CD14-positive monocyte (primary cell): ENCODE measurements around the gene PRELP. TPM values are rescaled to one million over a fixed set of nuclear protein-coding genes. Genes with fewer than 3 reads are reported as not detected.
A peak's percentile ranks its signal among the peaks of the same experiment; 100 is the strongest.
"Not testable (repeated sequence)": the region's sequence is repeated elsewhere in the genome, so short reads cannot be mapped to it uniquely, and the experiment has no call there.

Experiments used
- DNase-seq, 3 donors: peaks; one replicate each; pipeline ENCODE4 v3.0.0-alpha.2; 2011 to 2022
- H2AFZ ChIP-seq: 2 replicates; pipeline ENCODE4 v1.6.0; 2012; ENCODE audit warnings: mild to moderate bottlenecking, low read depth, low read length, inconsistent platforms; ENCODE audit not compliant: insufficient read depth, poor library complexity, severe bottlenecking
- H3K27ac ChIP-seq, 2 donors: 1 replicate in 1 of 2; 2 replicates in 1 of 2; pipeline ENCODE4 v1.5.1; 2012 to 2013; ENCODE audit warnings: low read length in 2 of 2, control low read depth in 1 of 2, inconsistent platforms in 1 of 2, low read depth in 1 of 2, mild to moderate bottlenecking in 1 of 2
- H3K27me3 ChIP-seq, 2 donors: one replicate each; pipeline versions ENCODE4 v1.6.0 to v1.6.1; 2011 to 2013; ENCODE audit warnings: low read length in 2 of 2; ENCODE audit not compliant: control insufficient read depth in 2 of 2, insufficient read depth in 2 of 2
- H3K36me3 ChIP-seq, 2 donors: replicated peaks in 1 of 2; 1 replicate in 1 of 2; 2 replicates in 1 of 2; pipeline versions ENCODE4 v1.5.1 to v1.6.1; 2012 to 2013; ENCODE audit warnings: low read length in 2 of 2, control low read depth in 1 of 2, inconsistent platforms in 1 of 2, mild to moderate bottlenecking in 1 of 2; ENCODE audit not compliant: insufficient read depth in 2 of 2, control insufficient read depth in 1 of 2
- H3K4me1 ChIP-seq, 2 donors: 1 replicate in 1 of 2; 2 replicates in 1 of 2; pipeline versions ENCODE4 v1.5.1 to v1.6.1; 2012 to 2013; ENCODE audit warnings: low read length in 2 of 2, control low read depth in 1 of 2, inconsistent platforms in 1 of 2, mild to moderate bottlenecking in 1 of 2, moderate library complexity in 1 of 2; ENCODE audit not compliant: insufficient read depth in 2 of 2, control insufficient read depth in 1 of 2
- H3K4me2 ChIP-seq: replicated peaks from 2 replicates; pipeline ENCODE3; 2012; ENCODE audit warnings: low read length, moderate library complexity, mild to moderate bottlenecking; ENCODE audit not compliant: poor library complexity, severe bottlenecking; ENCODE audit errors: extremely low read depth
- H3K4me3 ChIP-seq, 3 experiments: fragments of 200-600 bp in 1 of 3; sonication (generic) in 1 of 3; replicated peaks in 1 of 3; 1 replicate in 2 of 3; 2 replicates in 1 of 3; pipeline ENCODE4 v1.5.1; 2011 to 2013; ENCODE audit warnings: low read length in 3 of 3, mild to moderate bottlenecking in 3 of 3, control low read depth in 2 of 3, low read depth in 2 of 3, inconsistent platforms in 1 of 3, moderate library complexity in 1 of 3
- H3K79me2 ChIP-seq: 2 replicates; pipeline ENCODE4 v1.6.0; 2012; ENCODE audit warnings: mild to moderate bottlenecking, control low read depth, inconsistent platforms, low read length, moderate library complexity; ENCODE audit not compliant: insufficient read depth
- H3K9ac ChIP-seq: 2 replicates; pipeline ENCODE4 v1.6.0; 2017; ENCODE audit warnings: low read length, mild to moderate bottlenecking; ENCODE audit not compliant: insufficient read depth, poor library complexity, severe bottlenecking
- H3K9me3 ChIP-seq, 2 donors: replicated peaks in 1 of 2; 1 replicate in 1 of 2; 2 replicates in 1 of 2; pipeline versions ENCODE4 v1.5.1 to v1.6.1; 2012 to 2013; ENCODE audit warnings: low read length in 2 of 2, control low read depth in 1 of 2; ENCODE audit not compliant: control insufficient read depth in 1 of 2, insufficient read depth in 1 of 2
- H4K20me1 ChIP-seq: 2 replicates; pipeline ENCODE4 v1.6.0; 2012; ENCODE audit warnings: mild to moderate bottlenecking, low read length, control low read depth, moderate library complexity; ENCODE audit not compliant: insufficient read depth
- H3K27ac Mint-ChIP-seq, 7 donors: one replicate each; pipeline ENCODE4 v1.8.0; 2020; ENCODE audit warnings: mild to moderate bottlenecking in 7 of 7, mixed read lengths in 7 of 7, moderate library complexity in 6 of 7, inconsistent platforms in 2 of 7
- H3K27me3 Mint-ChIP-seq, 3 donors: one replicate each; pipeline ENCODE4 v1.8.0; 2021 to 2022; ENCODE audit warnings: low read depth in 3 of 3, mild to moderate bottlenecking in 3 of 3, mixed read lengths in 3 of 3, moderate library complexity in 3 of 3, inconsistent platforms in 1 of 3
- H3K36me3 Mint-ChIP-seq, 2 donors: one replicate each; pipeline ENCODE4 v1.8.0; 2020; ENCODE audit warnings: mixed read lengths in 2 of 2, inconsistent platforms in 1 of 2, mild to moderate bottlenecking in 1 of 2
- H3K4me1 Mint-ChIP-seq: one replicate; pipeline ENCODE4 v1.8.0; 2020; ENCODE audit warnings: mild to moderate bottlenecking, mixed read lengths
- H3K4me3 Mint-ChIP-seq, 2 donors: one replicate each; pipeline ENCODE4 v1.8.0; 2020; ENCODE audit warnings: mild to moderate bottlenecking in 2 of 2, mixed read lengths in 2 of 2, moderate library complexity in 1 of 2
- H3K9me3 Mint-ChIP-seq, 7 donors: one replicate each; pipeline ENCODE4 v1.8.0; 2020 to 2022; ENCODE audit warnings: mixed read lengths in 7 of 7, mild to moderate bottlenecking in 6 of 7, moderate library complexity in 6 of 7, inconsistent platforms in 2 of 7
- WGBS: methylation state at CpG from one replicate; pipeline ENCODE4 v1.1.5; 2013; ENCODE audit warnings: missing lambda C conversion rate; ENCODE audit not compliant: insufficient coverage; 5-methylcytosine and 5-hydroxymethylcytosine counted together
- intact Hi-C, 2 donors: fragments of 100-400 bp; cut with micrococcal nuclease; formaldehyde crosslinking; loops; one replicate each; pipeline versions ENCODE4 v1.15.0 to v1.15.1; 2023
- polyA plus RNA-seq, 3 donors: library from polyadenylated mRNA; depleted of rRNA in 1 of 3; unstranded in 2 of 3; stranded (reverse) in 1 of 3; fragments of 300-500 nt in 2 of 3; fragments of >200 nt in 1 of 3; fragmentation: Illumina TruSeq in 2 of 3; gene quantifications; 1 replicate in 2 of 3; 2 replicates in 1 of 3; pipeline ENCODE4 v1.2.3, GENCODE V29; 2012 to 2021
- TF ChIP-seq, protein P1 (sequence below): fragments of 200-600 bp; IDR thresholded peaks from one replicate; pipeline ENCODE4 v1.8.0; 2022; ENCODE audit warnings: antibody characterized with exemption, mild to moderate bottlenecking

The PRELP gene
- polyA plus RNA-seq, 3 donors, result not detected

DNA sequence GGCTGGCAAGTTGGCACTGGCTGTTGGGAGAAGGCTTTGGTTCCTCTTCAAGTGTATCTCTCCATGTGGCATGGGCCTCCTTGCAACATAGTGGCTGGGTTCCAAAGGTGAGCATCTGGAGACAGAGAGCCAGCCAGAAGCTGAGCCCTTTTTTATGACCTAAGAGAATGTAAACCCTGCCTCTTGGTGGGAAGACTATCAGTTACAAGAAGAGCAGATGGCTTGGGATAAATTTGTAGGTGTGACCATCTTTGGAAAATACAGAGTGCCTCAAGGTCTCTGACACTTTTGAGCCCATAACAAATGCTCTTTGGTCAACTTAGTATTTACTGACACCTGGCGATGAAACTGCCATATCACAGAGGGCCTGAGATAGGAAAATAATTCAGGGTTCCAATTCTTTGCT, 31.4 kb upstream of the PRELP start:
- H3K9me3 Mint-ChIP-seq, result peaks cover 0 to 12% (median 6%) of the 10 kb centered on the region in 7 donors
- TF ChIP-seq, protein P1, sequence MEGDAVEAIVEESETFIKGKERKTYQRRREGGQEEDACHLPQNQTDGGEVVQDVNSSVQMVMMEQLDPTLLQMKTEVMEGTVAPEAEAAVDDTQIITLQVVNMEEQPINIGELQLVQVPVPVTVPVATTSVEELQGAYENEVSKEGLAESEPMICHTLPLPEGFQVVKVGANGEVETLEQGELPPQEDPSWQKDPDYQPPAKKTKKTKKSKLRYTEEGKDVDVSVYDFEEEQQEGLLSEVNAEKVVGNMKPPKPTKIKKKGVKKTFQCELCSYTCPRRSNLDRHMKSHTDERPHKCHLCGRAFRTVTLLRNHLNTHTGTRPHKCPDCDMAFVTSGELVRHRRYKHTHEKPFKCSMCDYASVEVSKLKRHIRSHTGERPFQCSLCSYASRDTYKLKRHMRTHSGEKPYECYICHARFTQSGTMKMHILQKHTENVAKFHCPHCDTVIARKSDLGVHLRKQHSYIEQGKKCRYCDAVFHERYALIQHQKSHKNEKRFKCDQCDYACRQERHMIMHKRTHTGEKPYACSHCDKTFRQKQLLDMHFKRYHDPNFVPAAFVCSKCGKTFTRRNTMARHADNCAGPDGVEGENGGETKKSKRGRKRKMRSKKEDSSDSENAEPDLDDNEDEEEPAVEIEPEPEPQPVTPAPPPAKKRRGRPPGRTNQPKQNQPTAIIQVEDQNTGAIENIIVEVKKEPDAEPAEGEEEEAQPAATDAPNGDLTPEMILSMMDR, result no peak
- H3K27me3 Mint-ChIP-seq, result peaks cover 14 to 30% (median 22%) of the 10 kb centered on the region in 3 donors
- WGBS, result 100% methylated on average over 1 of the region's 1 CpG
- no peak overlapping the region for H3K27ac ChIP-seq
- H3K9ac ChIP-seq, result no peak overlapping the region
- no peaks in the 10 kb centered on the region for H3K79me2 ChIP-seq
- no peak overlapping the region for H2AFZ ChIP-seq
- H3K36me3 ChIP-seq, result no peaks in the 10 kb centered on the region
- peaks cover 16 to 19% of the 10 kb centered on the region in 2 donors for H3K4me1 ChIP-seq
- H3K27ac Mint-ChIP-seq, result no peak overlapping the region
- H3K4me3 ChIP-seq, result no peak overlapping the region
- peaks cover 2 to 3% of the 10 kb centered on the region in 2 donors for H3K36me3 Mint-ChIP-seq
- H3K9me3 ChIP-seq, result peaks cover 4 to 6% of the 10 kb centered on the region in 2 donors
- H3K4me3 Mint-ChIP-seq, result no peak overlapping the region
- no peak for DNase-seq
- H4K20me1 ChIP-seq, result no peaks in the 10 kb centered on the region
- H3K27me3 ChIP-seq, result peaks cover 0 to 4% of the 10 kb centered on the region in 2 donors
- intact Hi-C loops, result no loop called here
- peaks cover 26% of the 10 kb centered on the region for H3K4me1 Mint-ChIP-seq
- H3K4me2 ChIP-seq, result no peak overlapping the region

- Histone ChIP-seq H3K4me2 (no peak overlapping the region), H3K27me3 (no peaks in the 10 kb centered on the region), H2AFZ (no peak overlapping the region), H3K79me2 (no peaks in the 10 kb centered on the region), H3K4me3 (no peak overlapping the region), H3K4me1 (peaks cover 13% of the 10 kb centered on the region in 2 donors), H4K20me1 (no peaks in the 10 kb centered on the region), H3K36me3 (no peaks in the 10 kb centered on the region), H3K9ac (no peak overlapping the region), H3K27ac (no peak overlapping the region), H3K9me3 (peaks cover 4 to 6% of the 10 kb centered on the region in 2 donors)
- peaks cover 14 to 30% (median 29%) of the 10 kb centered on the region in 3 donors for H3K27me3 Mint-ChIP-seq
- peak overlapping the region in 1 of 7 donors; percentile 53 for H3K27ac Mint-ChIP-seq
- peak; percentile 52 to 71 (median 67) for DNase-seq
- H3K36me3 Mint-ChIP-seq, result peaks cover 2 to 3% of the 10 kb centered on the region in 2 donors
- intact Hi-C loops, result no loop called here
- peaks cover 0 to 12% (median 6%) of the 10 kb centered on the region in 7 donors for H3K9me3 Mint-ChIP-seq
- TF ChIP-seq, protein P1, result no peak
- no CpG with 5 or more reads among the region's 2 CpGs for WGBS
- H3K4me3 Mint-ChIP-seq, result peak overlapping the region in 1 of 2 donors; percentile 71
- peaks cover 15% of the 10 kb centered on the region for H3K4me1 Mint-ChIP-seq
Observed at GRCh38 chr1:203447151-203447550, 28.5 kb upstream of the PRELP start.

GRCh38 chr1:203447598-203447997, 28.0 kb upstream of the PRELP start:
- H3K27me3 Mint-ChIP-seq, result peaks cover 14 to 27% (median 27%) of the 10 kb centered on the region in 3 donors
- H3K4me1 Mint-ChIP-seq, result peaks cover 15% of the 10 kb centered on the region
- H3K9me3 ChIP-seq, intact Hi-C loops, H3K27ac ChIP-seq, H3K36me3 ChIP-seq, H3K4me3 ChIP-seq, H3K27me3 ChIP-seq, DNase-seq, H3K36me3 Mint-ChIP-seq, H3K4me2 ChIP-seq, H2AFZ ChIP-seq, H4K20me1 ChIP-seq, H3K9ac ChIP-seq, H3K4me3 Mint-ChIP-seq, H3K79me2 ChIP-seq, H3K27ac Mint-ChIP-seq: not testable (repeated sequence)
- 83% methylated on average over 1 of the region's 1 CpG for WGBS
- H3K9me3 Mint-ChIP-seq, result peaks cover 0 to 12% (median 6%) of the 10 kb centered on the region in 7 donors
- peaks cover 13% of the 10 kb centered on the region in 2 donors for H3K4me1 ChIP-seq
